KMS-11 (cell line): ENCODE measurements around the gene DNAJC4.
A peak's percentile ranks its signal among the peaks of the same experiment; 100 is the strongest.

Source experiments
- H2AFZ ChIP-seq: fragments of 200-600 bp; sonication (generic); 2 replicates; pipeline ENCODE4 v1.6.1; 2016; ENCODE audit warnings: antibody characterized with exemption, mixed run types, low read depth
- H3K27ac ChIP-seq: fragments of 200-600 bp; sonication (generic); 2 replicates; pipeline ENCODE4 v1.6.1; 2016; ENCODE audit warnings: mild to moderate bottlenecking, mixed run types
- H3K27me3 ChIP-seq: fragments of 200-600 bp; sonication (generic); 2 replicates; pipeline ENCODE4 v1.6.1; 2017; ENCODE audit warnings: mild to moderate bottlenecking, low read depth, mixed run types, moderate library complexity; ENCODE audit not compliant: insufficient read depth
- H3K36me3 ChIP-seq: fragments of 200-600 bp; sonication (generic); 2 replicates; pipeline ENCODE4 v1.6.1; 2017; ENCODE audit warnings: mild to moderate bottlenecking, mixed run types; ENCODE audit not compliant: insufficient read depth
- H3K4me1 ChIP-seq: fragments of 200-600 bp; sonication (generic); 2 replicates; pipeline ENCODE4 v1.6.1; 2016; ENCODE audit warnings: mild to moderate bottlenecking, low read depth, mixed run types; ENCODE audit not compliant: poor library complexity, severe bottlenecking
- H3K4me2 ChIP-seq: fragments of 200-600 bp; sonication (generic); 2 replicates; pipeline ENCODE4 v1.7.0; 2016; ENCODE audit warnings: mild to moderate bottlenecking, mixed run types
- H3K4me3 ChIP-seq: fragments of 200-600 bp; sonication (generic); IDR thresholded peaks from 2 replicates; pipeline ENCODE4 v1.6.1; 2017; ENCODE audit warnings: low read depth, low read length, mixed read lengths; ENCODE audit not compliant: insufficient read depth
- H3K79me2 ChIP-seq: fragments of 200-600 bp; sonication (generic); 2 replicates; pipeline ENCODE4 v1.6.1; 2016; ENCODE audit warnings: low read depth, mixed run types; ENCODE audit not compliant: insufficient read depth
- H3K9ac ChIP-seq: fragments of 200-600 bp; sonication (generic); 2 replicates; pipeline ENCODE4 v1.6.1; 2016; ENCODE audit warnings: mild to moderate bottlenecking, mixed run types
- H4K20me1 ChIP-seq: fragments of 200-600 bp; sonication (generic); 2 replicates; pipeline ENCODE4 v1.6.1; 2016; ENCODE audit warnings: mild to moderate bottlenecking, mixed run types; ENCODE audit not compliant: insufficient read depth
- CTCF ChIP-seq: fragments of 200-600 bp; sonication (generic); conservative IDR thresholded peaks from 2 replicates; pipeline ENCODE4 v1.6.1; 2017; ENCODE audit warnings: low read depth, mild to moderate bottlenecking, antibody characterized with exemption, low read length, moderate library complexity, mixed read lengths

Gene DNAJC4

GRCh38 chr11:64278576-64279190, 48.3 kb downstream of the DNAJC4 start:
- H4K20me1 ChIP-seq, result no peaks in the 10 kb centered on the region
- peaks cover 13% of the 10 kb centered on the region for H3K4me1 ChIP-seq
- TF ChIP-seq CTCF, result no peak
- no peak overlapping the region for H2AFZ ChIP-seq
- no peak overlapping the region for H3K4me2 ChIP-seq
- H3K36me3 ChIP-seq, result no peaks in the 10 kb centered on the region
- H3K79me2 ChIP-seq, result peaks cover 8% of the 10 kb centered on the region; the same call in 1 of the 2 replicates
- no peak overlapping the region for H3K4me3 ChIP-seq
- no peak overlapping the region for H3K9ac ChIP-seq
- H3K27ac ChIP-seq, result no peak overlapping the region
- no peaks in the 10 kb centered on the region for H3K27me3 ChIP-seq

GRCh38 chr11:64281957-64282770, 51.8 kb downstream of the DNAJC4 start:
- Histone ChIP-seq H3K4me3 (no peak overlapping the region), H3K79me2 (peaks cover 14% of the 10 kb centered on the region), H4K20me1 (no peaks in the 10 kb centered on the region), H3K36me3 (no peaks in the 10 kb centered on the region), H3K9ac (no peak overlapping the region), H2AFZ (no peak overlapping the region), H3K27me3 (no peaks in the 10 kb centered on the region), H3K4me2 (no peak overlapping the region), H3K4me1 (peaks cover 28% of the 10 kb centered on the region), H3K27ac (no peak overlapping the region)
- no peak for TF ChIP-seq CTCF

GRCh38 chr11:64283092-64283491, 52.7 kb downstream of the DNAJC4 start:
- no peaks in the 10 kb centered on the region for H3K27me3 ChIP-seq
- TF ChIP-seq CTCF, result no peak
- no peak overlapping the region for H3K9ac ChIP-seq
- no peaks in the 10 kb centered on the region for H3K36me3 ChIP-seq
- H4K20me1 ChIP-seq, result no peaks in the 10 kb centered on the region
- H3K4me3 ChIP-seq, result no peak overlapping the region
- no peak overlapping the region for H2AFZ ChIP-seq
- H3K4me2 ChIP-seq, result peak overlapping the region; percentile 97; the same call in 1 of the 2 replicates
- H3K27ac ChIP-seq, result no peak overlapping the region; the same call in 1 of the 2 replicates
- peaks cover 14% of the 10 kb centered on the region for H3K79me2 ChIP-seq
- H3K4me1 ChIP-seq, result peaks cover 28% of the 10 kb centered on the region
